Body of pancreas (tissue), 4 donors: ENCODE data around the gene ULBP1.
"Not testable (repeated sequence)": the region's sequence is repeated elsewhere in the genome, so short reads cannot be mapped to it uniquely, and the experiment has no call there.

Experiments used
- CTCF ChIP-seq, 7 experiments: fragments of 450-650 bp in 4 of 7; fragments of 200-600 bp in 3 of 7; sonication (generic) in 3 of 7; IDR thresholded peaks; one replicate each; pipeline ENCODE4 v1.5.1; 2016 to 2019; ENCODE audit warnings: antibody characterized with exemption in 7 of 7
- POLR2A ChIP-seq, 3 donors: fragments of 450-650 bp; IDR thresholded peaks; one replicate each; pipeline ENCODE4 v1.6.1; 2016; ENCODE audit warnings: antibody characterized with exemption in 3 of 3, mild to moderate bottlenecking in 2 of 3

GRCh38 chr6:149959806-149960205 lies 3.9 kb upstream of the ULBP1 start:
- not testable (repeated sequence) for TF ChIP-seq CTCF, POLR2A (IDR thresholded peaks at IDR 0.05)
